ENCODE data around the gene HFE.

DNA sequence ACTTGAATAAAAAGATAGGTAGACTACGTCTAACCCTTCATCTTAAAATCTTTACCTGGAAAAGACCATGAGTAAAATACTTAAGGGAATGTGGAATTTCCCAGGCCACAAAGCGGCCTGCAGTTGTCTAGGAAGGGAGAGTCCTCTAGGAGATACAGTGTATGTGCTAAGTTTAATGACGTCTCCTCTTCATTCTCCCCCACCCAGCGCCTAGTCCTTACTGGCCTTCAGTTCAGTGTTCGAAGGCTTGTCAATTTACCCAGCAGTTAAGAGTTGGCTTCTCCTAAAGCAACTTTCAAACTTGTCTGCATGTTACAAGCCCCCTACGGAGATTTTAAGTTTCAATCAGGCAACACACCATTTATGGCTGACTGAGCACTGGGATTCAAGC, 35.2 kb downstream of the HFE start:
- TF ChIP-seq POLR2A (IDR thresholded peaks at IDR 0.05; ENCODE audit: low read depth, low read length): no peak
- no peak for TF ChIP-seq TAF1 (IDR thresholded peaks at IDR 0.05; ENCODE audit: low read depth, low read length)

All from GM12891 (cell line).